Neural cell (in vitro differentiated cells): ENCODE data around the gene TJP1. TPM values are rescaled to one million over a fixed set of nuclear protein-coding genes. Genes with fewer than 3 reads are reported as not detected.

Source experiments
- H2AFZ ChIP-seq: fragments of 200-600, 300-800 bp; sonication (generic), shearing (Covaris generic); 2 replicates; pipeline ENCODE4 v1.6.0; 2014; ENCODE audit warnings: low read depth, mild to moderate bottlenecking, antibody characterized with exemption, low read length, moderate library complexity
- H3F3A ChIP-seq: fragments of 200-600 bp; shearing (Covaris generic); 2 replicates; pipeline ENCODE4 v1.6.1; 2016; ENCODE audit warnings: mild to moderate bottlenecking, moderate library complexity, mixed read lengths, antibody characterized with exemption, low read length; ENCODE audit not compliant: insufficient read depth, poor library complexity, severe bottlenecking
- H3K27ac ChIP-seq: fragments of 200-600, 300-800 bp; sonication (generic), shearing (Covaris generic); 2 replicates; pipeline ENCODE4 v1.5.1; 2014; ENCODE audit warnings: mild to moderate bottlenecking, low read length, moderate library complexity
- H3K27me3 ChIP-seq: fragments of 300-800, 200-600 bp; sonication (generic), shearing (Covaris generic); 2 replicates; pipeline ENCODE4 v1.6.0; 2014; ENCODE audit warnings: mild to moderate bottlenecking, low read depth, low read length, moderate library complexity; ENCODE audit not compliant: insufficient read depth
- H3K36me3 ChIP-seq: fragments of 300-800, 200-600 bp; sonication (generic), shearing (Covaris generic); 2 replicates; pipeline ENCODE4 v1.5.1; 2014; ENCODE audit warnings: mild to moderate bottlenecking, antibody characterized with exemption, low read length, moderate library complexity; ENCODE audit not compliant: insufficient read depth
- H3K4me2 ChIP-seq: fragments of 300-800, 200-600 bp; sonication (generic), shearing (Covaris generic); 2 replicates; pipeline ENCODE4 v1.6.0; 2014; ENCODE audit warnings: mild to moderate bottlenecking, low read length
- H3K4me3 ChIP-seq: fragments of 300-800, 200-600 bp; sonication (generic), shearing (Covaris generic); 2 replicates; pipeline ENCODE4 v1.5.1; 2014; ENCODE audit warnings: mild to moderate bottlenecking, low read length, moderate library complexity
- H3K79me2 ChIP-seq: fragments of 200-600 bp; shearing (Covaris generic); replicated peaks from 2 replicates; pipeline ENCODE4 v1.6.0; 2014; ENCODE audit warnings: mild to moderate bottlenecking, low read length, moderate library complexity; ENCODE audit not compliant: insufficient read depth
- H3K9ac ChIP-seq: fragments of 300-800, 200-600 bp; sonication (generic), shearing (Covaris generic); 2 replicates; pipeline ENCODE4 v1.6.1; 2016; ENCODE audit warnings: mild to moderate bottlenecking, low read length, mixed read lengths
- H3K9me2 ChIP-seq: fragments of 200-600 bp; shearing (Covaris generic); 2 replicates; pipeline ENCODE4 v1.6.1; 2016; ENCODE audit warnings: mild to moderate bottlenecking, low read length, mixed read lengths; ENCODE audit not compliant: insufficient read depth
- H3K9me3 ChIP-seq: fragments of 200-600, 300-800 bp; sonication (generic), shearing (Covaris generic); 2 replicates; pipeline ENCODE4 v1.6.1; 2016; ENCODE audit warnings: mild to moderate bottlenecking, mixed run types, low read length, moderate library complexity, mixed read lengths
- H4K20me1 ChIP-seq: fragments of 200-600 bp; shearing (Covaris generic); 2 replicates; pipeline ENCODE4 v1.6.1; 2016; ENCODE audit warnings: mild to moderate bottlenecking, mixed run types; ENCODE audit not compliant: insufficient read depth
- EP300 ChIP-seq: fragments of 450-650 bp; conservative IDR thresholded peaks from 2 replicates; pipeline ENCODE4 v1.6.1; 2014; ENCODE audit warnings: antibody characterized with exemption, mild to moderate bottlenecking, moderate library complexity; ENCODE audit not compliant: poor library complexity, severe bottlenecking
- EZH2 ChIP-seq: fragments of 200-600, 300-800 bp; shearing (Covaris generic), sonication (generic); IDR thresholded peaks from 2 replicates; pipeline ENCODE4 v1.6.1; 2014; ENCODE audit warnings: antibody characterized with exemption, low read length, borderline replicate concordance, mild to moderate bottlenecking; ENCODE audit not compliant: insufficient read depth, poor library complexity, severe bottlenecking
- MXI1 ChIP-seq: fragments of 450-650 bp; conservative IDR thresholded peaks from 2 replicates; pipeline ENCODE4 v1.6.1; 2014; ENCODE audit warnings: antibody characterized with exemption, mild to moderate bottlenecking; ENCODE audit not compliant: poor library complexity, severe bottlenecking
- POLR2AphosphoS5 ChIP-seq: IDR thresholded peaks from 2 replicates; pipeline ENCODE4 v1.6.1; 2012
- RAD21 ChIP-seq: fragments of 450-650 bp; conservative IDR thresholded peaks from 2 replicates; pipeline ENCODE4 v1.6.1; 2014; ENCODE audit warnings: antibody characterized with exemption, mild to moderate bottlenecking, moderate library complexity
- SMC3 ChIP-seq: fragments of 450-650 bp; conservative IDR thresholded peaks from 2 replicates; pipeline ENCODE4 v1.6.1; 2014; ENCODE audit warnings: antibody characterized with exemption, mild to moderate bottlenecking, moderate library complexity; ENCODE audit not compliant: poor library complexity
- TAF1 ChIP-seq: IDR thresholded peaks from 2 replicates; pipeline ENCODE4 v1.6.1; 2012; ENCODE audit warnings: low read depth
- polyA plus RNA-seq: library from polyadenylated mRNA; depleted of rRNA; stranded (reverse); fragments of >200 nt; gene quantifications from 2 replicates; pipeline ENCODE4 v1.2.3, GENCODE V29; 2014
- TF ChIP-seq, protein P1 (sequence below): IDR thresholded peaks from 2 replicates; pipeline ENCODE4 v1.6.1; 2012; ENCODE audit warnings: borderline replicate concordance
- TF ChIP-seq, protein P2 (sequence below): fragments of 450-650 bp; IDR thresholded peaks from 2 replicates; pipeline ENCODE4 v1.5.1; 2014; ENCODE audit warnings: antibody characterized with exemption, mild to moderate bottlenecking, moderate library complexity; ENCODE audit not compliant: poor library complexity, severe bottlenecking

Gene TJP1
- polyA plus RNA-seq, 1 donor from 2014 or later = 6.2 TPM

DNA sequence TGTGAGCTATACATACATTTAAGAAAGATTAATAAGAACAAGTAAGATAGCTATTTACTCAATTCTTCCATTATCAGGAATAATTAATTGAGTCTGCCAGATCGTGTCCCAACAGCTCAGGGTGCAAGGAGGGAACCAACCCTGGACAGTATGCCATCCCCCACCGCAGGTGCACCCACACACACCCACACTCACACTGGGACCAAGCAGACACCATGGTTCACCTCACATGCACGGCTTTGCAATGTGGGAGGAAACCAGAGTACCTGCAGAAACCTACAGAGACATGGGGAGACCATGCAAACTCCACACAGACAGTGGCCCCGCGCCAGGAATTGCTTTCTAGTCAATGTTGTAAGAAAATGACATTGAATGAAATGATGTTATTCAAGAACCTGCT is 20.0 kb upstream of the TJP1 start:
- no peak overlapping the region for H3K4me2 ChIP-seq
- no peaks in the 10 kb centered on the region for H3K27me3 ChIP-seq
- H3F3A ChIP-seq = no peaks in the 10 kb centered on the region
- no peaks in the 10 kb centered on the region for H4K20me1 ChIP-seq
- TF ChIP-seq POLR2AphosphoS5 (no peak), EP300 (no peak), EZH2 (no peak), RAD21 (no peak), SMC3 (no peak), TAF1 (no peak), MXI1 (no peak)
- TF ChIP-seq, protein P1, sequence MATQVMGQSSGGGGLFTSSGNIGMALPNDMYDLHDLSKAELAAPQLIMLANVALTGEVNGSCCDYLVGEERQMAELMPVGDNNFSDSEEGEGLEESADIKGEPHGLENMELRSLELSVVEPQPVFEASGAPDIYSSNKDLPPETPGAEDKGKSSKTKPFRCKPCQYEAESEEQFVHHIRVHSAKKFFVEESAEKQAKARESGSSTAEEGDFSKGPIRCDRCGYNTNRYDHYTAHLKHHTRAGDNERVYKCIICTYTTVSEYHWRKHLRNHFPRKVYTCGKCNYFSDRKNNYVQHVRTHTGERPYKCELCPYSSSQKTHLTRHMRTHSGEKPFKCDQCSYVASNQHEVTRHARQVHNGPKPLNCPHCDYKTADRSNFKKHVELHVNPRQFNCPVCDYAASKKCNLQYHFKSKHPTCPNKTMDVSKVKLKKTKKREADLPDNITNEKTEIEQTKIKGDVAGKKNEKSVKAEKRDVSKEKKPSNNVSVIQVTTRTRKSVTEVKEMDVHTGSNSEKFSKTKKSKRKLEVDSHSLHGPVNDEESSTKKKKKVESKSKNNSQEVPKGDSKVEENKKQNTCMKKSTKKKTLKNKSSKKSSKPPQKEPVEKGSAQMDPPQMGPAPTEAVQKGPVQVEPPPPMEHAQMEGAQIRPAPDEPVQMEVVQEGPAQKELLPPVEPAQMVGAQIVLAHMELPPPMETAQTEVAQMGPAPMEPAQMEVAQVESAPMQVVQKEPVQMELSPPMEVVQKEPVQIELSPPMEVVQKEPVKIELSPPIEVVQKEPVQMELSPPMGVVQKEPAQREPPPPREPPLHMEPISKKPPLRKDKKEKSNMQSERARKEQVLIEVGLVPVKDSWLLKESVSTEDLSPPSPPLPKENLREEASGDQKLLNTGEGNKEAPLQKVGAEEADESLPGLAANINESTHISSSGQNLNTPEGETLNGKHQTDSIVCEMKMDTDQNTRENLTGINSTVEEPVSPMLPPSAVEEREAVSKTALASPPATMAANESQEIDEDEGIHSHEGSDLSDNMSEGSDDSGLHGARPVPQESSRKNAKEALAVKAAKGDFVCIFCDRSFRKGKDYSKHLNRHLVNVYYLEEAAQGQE = no peak
- TF ChIP-seq, protein P2, sequence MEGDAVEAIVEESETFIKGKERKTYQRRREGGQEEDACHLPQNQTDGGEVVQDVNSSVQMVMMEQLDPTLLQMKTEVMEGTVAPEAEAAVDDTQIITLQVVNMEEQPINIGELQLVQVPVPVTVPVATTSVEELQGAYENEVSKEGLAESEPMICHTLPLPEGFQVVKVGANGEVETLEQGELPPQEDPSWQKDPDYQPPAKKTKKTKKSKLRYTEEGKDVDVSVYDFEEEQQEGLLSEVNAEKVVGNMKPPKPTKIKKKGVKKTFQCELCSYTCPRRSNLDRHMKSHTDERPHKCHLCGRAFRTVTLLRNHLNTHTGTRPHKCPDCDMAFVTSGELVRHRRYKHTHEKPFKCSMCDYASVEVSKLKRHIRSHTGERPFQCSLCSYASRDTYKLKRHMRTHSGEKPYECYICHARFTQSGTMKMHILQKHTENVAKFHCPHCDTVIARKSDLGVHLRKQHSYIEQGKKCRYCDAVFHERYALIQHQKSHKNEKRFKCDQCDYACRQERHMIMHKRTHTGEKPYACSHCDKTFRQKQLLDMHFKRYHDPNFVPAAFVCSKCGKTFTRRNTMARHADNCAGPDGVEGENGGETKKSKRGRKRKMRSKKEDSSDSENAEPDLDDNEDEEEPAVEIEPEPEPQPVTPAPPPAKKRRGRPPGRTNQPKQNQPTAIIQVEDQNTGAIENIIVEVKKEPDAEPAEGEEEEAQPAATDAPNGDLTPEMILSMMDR = no peak
- H2AFZ ChIP-seq = no peak overlapping the region
- H3K36me3 ChIP-seq = no peaks in the 10 kb centered on the region
- H3K27ac ChIP-seq = no peak overlapping the region
- H3K9me2 ChIP-seq = no peaks in the 10 kb centered on the region
- no peak overlapping the region for H3K4me3 ChIP-seq
- no peaks in the 10 kb centered on the region for H3K9me3 ChIP-seq
- no peak overlapping the region for H3K9ac ChIP-seq
- H3K79me2 ChIP-seq = no peaks in the 10 kb centered on the region

DNA sequence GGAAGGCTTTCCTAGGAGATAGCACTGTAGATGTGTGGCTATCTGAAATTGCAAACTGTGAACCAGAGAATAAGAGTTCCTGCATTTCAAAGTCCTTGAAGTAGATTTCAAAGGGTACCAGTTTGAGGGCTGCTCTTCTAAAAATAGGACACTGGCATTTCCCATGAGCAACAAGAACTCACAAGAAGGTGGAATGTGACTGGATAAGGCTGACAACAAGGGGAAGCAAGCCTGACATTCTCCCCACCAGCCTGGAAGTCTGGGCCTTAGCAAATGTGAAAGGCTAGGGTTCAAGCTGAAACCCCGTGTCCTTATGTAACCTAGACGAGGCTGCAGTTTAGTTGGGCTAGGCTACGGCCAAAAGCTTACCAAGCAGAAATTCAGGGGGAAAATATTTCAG is 18.7 kb upstream of the TJP1 start:
- Histone ChIP-seq H3K27me3 (no peaks in the 10 kb centered on the region), H3F3A (no peaks in the 10 kb centered on the region), H4K20me1 (no peaks in the 10 kb centered on the region), H3K36me3 (no peaks in the 10 kb centered on the region), H2AFZ (no peak overlapping the region), H3K79me2 (no peaks in the 10 kb centered on the region), H3K9ac (no peak overlapping the region), H3K4me2 (no peak overlapping the region), H3K4me3 (no peak overlapping the region), H3K9me3 (no peaks in the 10 kb centered on the region), H3K27ac (no peak overlapping the region), H3K9me2 (no peaks in the 10 kb centered on the region)
- TF ChIP-seq SMC3 (no peak), MXI1 (no peak), EP300 (no peak), RAD21 (no peak), TAF1 (no peak), POLR2AphosphoS5 (no peak), EZH2 (no peak)
- TF ChIP-seq, protein P1 = no peak
- TF ChIP-seq, protein P2 = no peak
